AG09319 (cell line): ENCODE data around the gene BRD2.
A peak's percentile ranks its signal among the peaks of the same experiment; 100 is the strongest.

ENCODE experiments used
- DNase-seq: peaks from one replicate; pipeline ENCODE4 v3.0.0-alpha.2; 2010; ENCODE audit warnings: low read depth; ENCODE audit errors: extremely low read depth
- CTCF ChIP-seq: IDR thresholded peaks from 2 replicates; pipeline ENCODE4 v1.5.1; 2011; ENCODE audit warnings: low read depth, mild to moderate bottlenecking, inconsistent platforms, low read length, moderate library complexity

Gene BRD2

GRCh38 chr6:32950010-32950409 is 18.4 kb upstream of the BRD2 start:
- no peak for DNase-seq
- no peak for TF ChIP-seq CTCF

- no peak for TF ChIP-seq CTCF
- DNase-seq: no peak
These were observed 17.9 kb upstream of the BRD2 start for GRCh38 chr6:32950449-32950848.

- peak; percentile 89 for TF ChIP-seq CTCF
- DNase-seq: peak; percentile 95
These were observed 15.3 kb upstream of the BRD2 start, which contains the start of gene HLA-DMA for GRCh38 chr6:32952817-32953739. Gene HLA-DMA, minus strand, starts transcription at chr6:32953097. Its CDS starts 61 bp downstream, at chr6:32953036.

GRCh38 chr6:32953775-32954174 is 14.6 kb upstream of the BRD2 start:
- TF ChIP-seq CTCF: no peak
- no peak for DNase-seq

- no peak for TF ChIP-seq CTCF
These were observed 14.1 kb upstream of the BRD2 start for GRCh38 chr6:32954267-32954666.

GRCh38 chr6:32954986-32955802 is 13.2 kb upstream of the BRD2 start:
- peak; percentile 28 for TF ChIP-seq CTCF
- no peak for DNase-seq

More at GRCh38 chr6:32954267-32954666, 14.1 kb upstream of the BRD2 start:
- no peak for DNase-seq

- no peak for TF ChIP-seq CTCF
- no peak for DNase-seq
These were observed 12.2 kb upstream of the BRD2 start for GRCh38 chr6:32956176-32956575.
